ENCODE results near the gene HMGB4.

GRCh38 chr1:33819913-33820311 is 44.0 kb upstream of the HMGB4 start:
- TF ChIP-seq CTCF (conservative IDR thresholded peaks at IDR 0.05 in 1 of 2, IDR thresholded peaks at IDR 0.05 in 1 of 2; ENCODE audit: low read depth in 1 of 2, low read length in 2 of 2) (no peak), EZH2 (IDR thresholded peaks at IDR 0.05; ENCODE audit: low read length, missing control alignments) (no peak)
